Activated CD8-positive, alpha-beta memory T cell treated with anti-CD3 and anti-CD28 coated beads, Interleukin-2, amount 10 ng/mL, durations not matched to agents 7 days and 5 days (primary cell): ENCODE data around the gene TLE6. TPM values are rescaled to one million over a fixed set of nuclear protein-coding genes. Genes with fewer than 3 reads are reported as not detected.
A peak's percentile ranks its signal among the peaks of the same experiment; 100 is the strongest.
"Not testable (repeated sequence)": the region's sequence is repeated elsewhere in the genome, so short reads cannot be mapped to it uniquely, and the experiment has no call there.

Source experiments
- ATAC-seq: fragments of 150-1000 bp; cut with Tn5 transposase; one replicate; pipeline ENCODE4 v1.10.0; 2021; ENCODE audit warnings: moderate library complexity
- CTCF ChIA-PET: fragments of 350-600 bp; sonication (Branson Sonifier 250); formaldehyde crosslinking; loops from one replicate; lab custom pipeline; 2021; ENCODE audit warnings: antibody characterized with exemption; lab: Charles Lee
- DNase-seq: peaks from one replicate; pipeline ENCODE4 v3.0.0-alpha.2; 2020
- H3K27ac Mint-ChIP-seq: one replicate; pipeline ENCODE4 v1.8.0; 2021; ENCODE audit warnings: mild to moderate bottlenecking, mixed read lengths
- H3K27me3 Mint-ChIP-seq: one replicate; pipeline ENCODE4 v1.8.0; 2021; ENCODE audit warnings: mixed read lengths
- H3K36me3 Mint-ChIP-seq: one replicate; pipeline ENCODE4 v1.8.0; 2021; ENCODE audit warnings: mild to moderate bottlenecking, mixed read lengths
- H3K4me1 Mint-ChIP-seq: one replicate; pipeline ENCODE4 v1.8.0; 2021; ENCODE audit warnings: mixed read lengths
- H3K4me3 Mint-ChIP-seq: one replicate; pipeline ENCODE4 v1.8.0; 2021; ENCODE audit warnings: mild to moderate bottlenecking, moderate library complexity, mixed read lengths
- H3K9me3 Mint-ChIP-seq: one replicate; pipeline ENCODE4 v1.8.0; 2022; ENCODE audit warnings: low read depth, mixed read lengths
- total RNA-seq, 2 experiments: library from RNA; stranded (reverse); gene quantifications; one replicate each; pipeline ENCODE4 v1.2.3, GENCODE V29; 2021

TLE6 gene
- total RNA-seq: 1 to 10 TPM; 1.9 to 3.2 TPM

DNA sequence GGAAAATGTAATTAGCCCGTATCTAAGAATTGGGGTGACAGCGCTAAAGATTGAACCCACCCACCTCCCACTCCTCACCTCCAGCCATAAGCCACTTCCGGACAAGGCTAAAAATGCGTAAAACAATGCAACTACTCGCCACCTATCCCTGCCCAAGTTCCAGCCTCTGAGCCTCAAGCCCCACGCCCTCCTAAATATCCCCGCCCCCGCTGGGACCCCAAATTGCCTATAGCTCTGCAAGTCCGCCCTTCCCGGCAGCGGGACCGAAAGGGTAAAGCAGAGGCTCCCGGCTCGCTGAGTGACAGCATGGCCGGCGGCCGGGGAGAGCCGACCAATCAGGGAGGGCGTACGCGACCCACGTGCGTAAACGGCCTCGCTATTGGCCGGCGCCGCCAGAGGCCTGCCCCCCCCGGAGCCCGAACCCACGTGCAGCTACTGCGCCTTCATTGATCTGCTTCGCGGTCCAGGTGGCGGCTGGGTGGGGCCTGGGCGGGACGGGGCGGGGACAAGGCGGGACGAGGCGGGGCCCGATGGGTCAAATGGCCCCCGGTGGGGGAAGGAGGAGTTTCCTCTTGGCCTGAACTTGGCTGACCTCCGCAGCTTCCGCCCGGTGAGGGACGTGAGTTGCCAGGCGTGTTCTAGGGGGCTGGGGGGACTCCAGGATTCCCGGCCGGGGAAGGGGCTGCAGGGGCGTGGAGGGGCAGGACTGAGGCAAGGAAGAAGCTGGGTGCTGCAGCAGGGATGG lies at the start of gene TLE6:
Gene TLE6, plus strand, starts transcription at position 564 of the 745 bp plus-strand sequence. CDS start 670 bp downstream, outside the sequence.
- ATAC-seq (peak; percentile 100), DNase-seq (peak; percentile 98)
- H3K27ac Mint-ChIP-seq: peak within 1 kb of the TSS; percentile 87
- H3K9me3 Mint-ChIP-seq: no peaks in the 10 kb centered on the region
- no peaks in the 10 kb centered on the region for H3K36me3 Mint-ChIP-seq
- H3K4me1 Mint-ChIP-seq: peaks cover 22% of the 10 kb centered on the region
- CTCF ChIA-PET: interaction anchor here (0.9 to 5.2 kb wide), 10 partner anchors 11 to 496 kb away, joined by 3 to 27 read pairs (median 4); no protein-coding TSS in a partner anchor
- peak within 1 kb of the TSS; percentile 84 for H3K4me3 Mint-ChIP-seq
- peaks cover 15% of the 10 kb centered on the region for H3K27me3 Mint-ChIP-seq

DNA sequence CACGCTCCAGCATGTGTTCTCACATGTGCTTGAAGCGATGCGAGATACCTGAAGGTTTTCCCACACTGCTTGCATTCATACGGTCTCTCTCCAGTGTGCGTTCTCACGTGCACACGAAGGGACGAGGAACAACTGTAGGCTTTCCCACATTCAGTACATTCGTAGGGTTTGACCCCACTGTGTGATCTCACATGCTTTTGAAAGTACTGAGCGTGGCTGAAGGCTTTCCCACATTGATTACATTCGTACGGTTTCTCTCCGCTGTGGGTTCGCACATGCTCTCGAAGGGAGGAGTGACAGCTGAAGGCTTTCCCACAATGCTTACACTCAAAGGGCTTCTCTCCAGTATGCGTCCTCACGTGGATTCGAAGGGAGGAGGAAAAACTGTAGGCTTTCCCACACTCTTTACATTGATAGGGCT lies 43.9 kb upstream of the TLE6 start:
- Mint-ChIP-seq H3K4me3 (no peak overlapping the region), H3K27ac (no peak overlapping the region), H3K9me3 (peaks cover 34% of the 10 kb centered on the region), H3K27me3 (no peaks in the 10 kb centered on the region), H3K4me1 (no peaks in the 10 kb centered on the region), H3K36me3 (peaks cover 62% of the 10 kb centered on the region)
- DNase-seq (no peak), ATAC-seq (no peak)
- CTCF ChIA-PET: interaction anchor here (0.7 kb wide), 1 partner anchor 21 kb away, joined by 3 read pairs; no protein-coding TSS in a partner anchor

DNA sequence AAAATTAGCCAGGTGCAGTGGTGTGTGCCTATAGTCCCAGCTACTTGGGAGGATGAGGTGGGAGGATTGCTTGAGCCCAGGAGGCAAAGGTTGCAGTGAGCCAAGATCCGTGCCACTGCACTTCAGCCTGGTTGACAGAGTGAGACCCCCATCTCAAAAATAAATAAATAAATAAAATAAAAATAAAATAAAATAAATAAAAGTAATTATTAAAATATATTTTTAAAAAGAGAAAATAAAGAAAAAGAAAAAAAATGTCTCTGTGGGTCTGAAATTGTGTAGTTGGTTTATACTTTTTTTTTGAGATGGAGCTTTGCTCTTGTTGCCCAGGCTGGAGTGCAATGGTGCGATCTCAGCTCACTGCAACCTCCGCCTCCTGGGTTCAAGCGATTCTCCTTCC lies 41.5 kb upstream of the TLE6 start:
- Mint-ChIP-seq H3K9me3 (peaks cover 30% of the 10 kb centered on the region), H3K36me3 (peaks cover 65% of the 10 kb centered on the region)
- H3K4me1 Mint-ChIP-seq, H3K4me3 Mint-ChIP-seq, DNase-seq, H3K27ac Mint-ChIP-seq, CTCF ChIA-PET, ATAC-seq, H3K27me3 Mint-ChIP-seq: not testable (repeated sequence)

DNA sequence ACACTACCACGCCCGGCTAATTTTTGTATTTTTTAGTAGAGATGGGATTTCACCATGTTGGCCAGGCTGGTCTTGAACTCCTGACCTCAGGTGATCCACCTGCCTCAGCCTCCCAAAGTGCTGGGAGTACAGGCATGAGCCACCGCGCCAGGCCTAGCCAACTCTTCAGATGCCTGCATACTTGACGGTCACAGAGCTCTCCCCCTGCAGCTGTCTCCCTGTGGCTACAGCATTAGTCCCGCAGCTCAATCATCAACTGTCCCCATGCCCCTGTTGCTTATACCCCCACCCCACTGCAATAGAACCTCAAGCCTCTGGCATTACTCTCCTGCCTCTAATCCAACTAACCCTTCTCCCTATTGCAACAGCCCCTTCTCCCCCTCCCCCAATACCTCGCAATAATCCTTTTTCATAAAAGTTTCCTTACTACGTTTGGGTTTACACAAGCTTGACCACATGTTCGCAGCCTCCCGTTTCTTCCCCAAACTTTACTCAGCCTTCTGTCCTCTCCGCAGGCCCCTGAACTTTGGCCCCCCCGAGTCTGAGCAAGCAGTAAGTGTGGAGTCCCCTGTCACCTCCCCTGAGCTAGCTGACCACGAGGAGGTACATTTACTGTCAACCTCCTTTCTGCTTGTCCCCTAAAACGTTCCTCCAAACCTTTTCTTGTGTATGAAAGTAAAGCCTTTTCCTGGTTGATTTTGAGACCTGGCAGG lies 34.3 kb upstream of the TLE6 start:
- Mint-ChIP-seq H3K4me1 (peaks cover 26% of the 10 kb centered on the region), H3K27ac (no peak overlapping the region), H3K36me3 (peaks cover 22% of the 10 kb centered on the region), H3K27me3 (no peaks in the 10 kb centered on the region), H3K4me3 (peak overlapping the region; percentile 28), H3K9me3 (peaks cover under 1% of the 10 kb centered on the region)
- DNase-seq (no peak), ATAC-seq (no peak)
- CTCF ChIA-PET: interaction anchor here (1.2 to 1.5 kb wide), 2 partner anchors 7 to 56 kb away, joined by 4 read pairs; no protein-coding TSS in a partner anchor

DNA sequence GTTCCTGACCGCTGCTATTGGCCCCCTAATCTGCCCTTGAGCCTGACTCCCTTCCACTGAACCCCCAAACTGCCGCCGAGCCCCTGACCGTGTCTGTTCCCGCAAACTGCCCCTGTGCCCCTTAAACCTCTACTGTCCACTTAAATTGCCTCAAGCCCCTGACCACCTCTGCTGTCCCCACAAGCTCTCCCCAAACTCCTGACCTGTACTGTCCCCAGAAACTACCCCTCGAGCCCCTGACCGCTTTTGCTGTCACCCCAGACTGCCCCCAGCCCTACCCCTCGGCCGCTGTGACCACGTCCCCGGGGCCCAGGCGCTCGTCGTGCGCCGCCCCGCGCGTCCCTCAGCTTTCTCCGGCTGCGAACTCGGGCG lies 33.0 kb upstream of the TLE6 start:
- Mint-ChIP-seq H3K27me3 (no peaks in the 10 kb centered on the region), H3K27ac (peak overlapping the region; percentile 77), H3K4me3 (peak overlapping the region; percentile 94), H3K36me3 (peaks cover 18% of the 10 kb centered on the region), H3K4me1 (peaks cover 33% of the 10 kb centered on the region), H3K9me3 (no peaks in the 10 kb centered on the region)
- CTCF ChIA-PET: interaction anchor here (0.5 to 1.5 kb wide), 4 partner anchors 27 to 307 kb away, joined by 3 to 4 read pairs (median 3); no protein-coding TSS in a partner anchor
- DNase-seq: no peak
- ATAC-seq: no peak

DNA sequence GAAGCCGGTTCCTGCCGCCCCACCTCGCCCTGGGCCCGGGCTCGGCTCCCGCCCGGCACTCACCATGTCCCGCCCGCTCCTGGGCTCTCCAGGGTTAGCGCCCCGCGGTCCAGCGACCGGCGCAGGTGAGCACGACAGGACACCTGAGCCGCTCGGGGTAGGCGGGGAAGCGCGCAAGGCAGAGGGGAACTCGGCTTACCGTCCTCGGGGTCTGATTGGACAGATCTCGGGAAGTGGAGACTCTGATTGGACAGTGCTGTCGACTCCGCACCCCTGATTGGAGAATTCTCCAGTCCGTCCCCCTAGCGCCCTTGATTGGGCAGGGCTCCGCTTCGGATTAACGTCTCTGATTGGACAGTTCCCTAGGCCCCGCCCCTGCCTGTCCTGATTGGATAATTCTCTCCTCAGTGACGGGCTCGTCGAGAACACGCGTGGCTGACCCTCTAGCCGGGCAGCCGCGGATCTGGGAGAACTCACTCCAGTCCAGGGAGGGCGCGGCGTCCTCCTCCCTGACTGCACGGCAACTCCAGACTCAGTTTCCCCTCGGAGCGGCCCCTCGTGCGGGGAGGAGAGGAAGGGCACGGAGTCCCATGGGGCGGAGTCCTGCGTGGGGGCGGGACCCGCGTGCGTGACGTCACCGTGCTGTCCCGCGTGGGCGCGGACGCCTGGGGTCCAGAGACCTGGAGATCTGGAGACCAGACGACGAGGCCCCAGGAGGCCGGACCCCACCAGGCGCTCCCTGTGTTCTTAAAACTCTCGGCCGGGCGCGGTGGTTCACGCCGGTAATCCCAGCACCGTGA lies 32.4 kb upstream of the TLE6 start, which contains the start of gene ZNF77:
Gene ZNF77, minus strand, starts transcription at position 197 of the 800 bp plus-strand sequence. Its CDS starts 131 bp downstream, at position 66.
- H3K27ac Mint-ChIP-seq: peak within 1 kb of the TSS; percentile 98
- no peaks in the 10 kb centered on the region for H3K9me3 Mint-ChIP-seq
- ATAC-seq: peak; percentile 99
- peak; percentile 99 for DNase-seq
- peaks cover 39% of the 10 kb centered on the region for H3K4me1 Mint-ChIP-seq
- H3K27me3 Mint-ChIP-seq: no peaks in the 10 kb centered on the region
- peaks cover 15% of the 10 kb centered on the region for H3K36me3 Mint-ChIP-seq
- H3K4me3 Mint-ChIP-seq: peak within 1 kb of the TSS; percentile 94
- CTCF ChIA-PET: interaction anchor here (0.6 to 1.5 kb wide), 4 partner anchors 58 to 308 kb away, joined by 3 to 4 read pairs (median 4); no protein-coding TSS in a partner anchor

DNA sequence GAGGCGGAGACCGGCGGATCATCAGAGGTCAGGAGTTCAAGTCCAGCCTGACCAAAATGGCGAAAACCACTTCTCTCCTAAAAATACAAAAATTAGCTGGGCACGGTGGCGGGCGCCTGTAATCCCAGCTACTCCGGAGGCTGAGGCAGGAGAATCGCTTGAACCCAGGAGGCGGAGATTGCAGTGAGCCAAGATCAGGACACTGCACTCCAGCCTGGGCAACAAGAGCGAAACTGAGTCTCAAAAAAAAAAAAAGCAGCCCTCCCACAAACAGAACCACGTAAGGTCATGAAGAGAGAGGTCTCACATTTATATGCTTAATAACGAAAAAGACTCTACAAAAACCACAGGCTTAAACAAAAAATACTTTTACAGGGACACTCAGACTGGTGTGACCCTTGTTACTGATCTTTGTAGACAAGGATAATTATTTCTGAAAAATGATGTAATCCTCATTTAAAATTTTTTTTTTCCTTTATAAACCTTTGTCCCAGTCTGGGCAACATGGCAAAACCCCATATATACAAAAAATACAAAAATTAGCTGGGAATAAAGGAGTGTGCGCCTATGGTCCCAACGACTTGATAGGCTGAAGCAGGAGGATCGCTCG lies 31.7 kb upstream of the TLE6 start:
- Mint-ChIP-seq H3K27me3 (no peaks in the 10 kb centered on the region), H3K36me3 (peaks cover 15% of the 10 kb centered on the region), H3K9me3 (no peaks in the 10 kb centered on the region), H3K4me3 (peak overlapping the region; percentile 94), H3K27ac (peak overlapping the region; percentile 98), H3K4me1 (peaks cover 42% of the 10 kb centered on the region)
- CTCF ChIA-PET: interaction anchor here (0.9 to 1.2 kb wide), 2 partner anchors 58 to 158 kb away, joined by 4 read pairs; no protein-coding TSS in a partner anchor
- ATAC-seq: no peak
- no peak for DNase-seq

DNA sequence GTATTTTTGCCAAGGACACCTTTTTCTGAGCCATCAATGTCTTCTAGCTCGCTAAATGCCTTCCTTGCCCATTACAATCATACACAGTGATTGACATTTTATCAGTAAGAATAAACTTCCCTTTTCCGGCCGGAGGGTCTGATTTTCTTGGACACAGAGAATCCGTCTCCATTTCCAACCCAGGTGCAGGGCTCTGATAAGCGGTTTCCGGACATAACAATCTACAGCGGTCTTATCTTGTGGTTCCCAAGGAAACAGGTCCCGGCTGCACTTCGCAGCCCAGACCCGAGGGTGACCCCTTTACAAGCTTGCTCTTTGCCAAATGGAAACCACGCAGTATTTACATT lies 27.5 kb upstream of the TLE6 start:
- CTCF ChIA-PET: interaction anchor here (0.7 to 6.2 kb wide), 38 partner anchors 8 to 1317 kb away, joined by 3 to 83 read pairs (median 5); partner anchors contain the start of genes GNA11, SGTA, TLE6 and ZNF554

DNA sequence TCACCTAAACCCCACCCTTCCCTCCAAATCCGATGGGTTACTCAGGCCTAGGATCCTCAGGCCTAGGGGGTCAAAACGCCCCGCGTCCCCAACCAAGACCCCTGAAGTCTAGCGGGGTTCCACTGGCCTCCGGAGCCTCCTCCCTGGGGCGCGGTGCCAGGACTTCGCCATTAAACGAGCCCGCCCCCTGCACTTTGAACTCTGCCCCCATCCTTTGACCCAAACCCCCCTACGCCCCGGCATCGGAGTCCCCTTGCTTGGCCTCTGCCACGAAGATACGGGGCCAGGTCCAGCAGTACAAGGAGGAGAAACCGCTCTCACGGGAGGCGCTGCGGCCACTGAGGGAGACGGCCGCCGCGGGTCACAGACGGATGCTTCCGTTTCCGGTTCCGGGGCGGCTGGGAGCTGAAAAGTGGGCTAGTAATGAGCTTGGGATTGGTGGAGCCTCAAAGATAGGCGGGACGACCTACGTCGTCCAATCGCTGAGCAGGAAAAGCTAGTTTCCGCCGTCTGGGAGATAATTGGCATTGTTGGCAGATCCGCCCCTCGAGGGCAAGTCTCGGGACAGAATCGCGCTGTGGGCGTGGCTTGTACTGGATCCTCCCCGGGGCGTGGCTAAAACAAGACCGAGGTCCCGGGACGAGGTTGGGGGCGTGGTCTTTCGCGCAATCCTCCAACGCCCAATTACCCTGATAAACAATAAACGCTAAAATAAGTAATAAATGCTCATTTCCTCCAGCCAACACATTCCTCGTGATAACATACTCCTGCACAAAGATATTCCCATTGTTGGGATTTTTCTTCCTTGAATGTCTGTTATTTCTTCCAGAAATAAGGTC lies 26.9 kb upstream of the TLE6 start:
- CTCF ChIA-PET: interaction anchor here (0.6 to 6.2 kb wide), 54 partner anchors 8 to 1316 kb away, joined by 3 to 83 read pairs (median 4); partner anchors contain the start of genes GNA11, MRPL54, SGTA and SLC39A3
- H3K4me3 Mint-ChIP-seq: peak overlapping the region; percentile 94
- peak overlapping the region; percentile 97 for H3K27ac Mint-ChIP-seq
- no peaks in the 10 kb centered on the region for H3K9me3 Mint-ChIP-seq
- DNase-seq (peak; percentile 100), ATAC-seq (peak; percentile 98)
- peaks cover 12% of the 10 kb centered on the region for H3K36me3 Mint-ChIP-seq
- peaks cover 38% of the 10 kb centered on the region for H3K4me1 Mint-ChIP-seq
- H3K27me3 Mint-ChIP-seq: no peaks in the 10 kb centered on the region

More for the DNA sequence above, 27.5 kb upstream of the TLE6 start:
- Mint-ChIP-seq H3K9me3 (no peaks in the 10 kb centered on the region), H3K36me3 (peaks cover 12% of the 10 kb centered on the region), H3K4me3 (peak overlapping the region; percentile 94), H3K4me1 (peaks cover 43% of the 10 kb centered on the region), H3K27me3 (no peaks in the 10 kb centered on the region), H3K27ac (peak overlapping the region; percentile 97)
- no peak for DNase-seq
- no peak for ATAC-seq

DNA sequence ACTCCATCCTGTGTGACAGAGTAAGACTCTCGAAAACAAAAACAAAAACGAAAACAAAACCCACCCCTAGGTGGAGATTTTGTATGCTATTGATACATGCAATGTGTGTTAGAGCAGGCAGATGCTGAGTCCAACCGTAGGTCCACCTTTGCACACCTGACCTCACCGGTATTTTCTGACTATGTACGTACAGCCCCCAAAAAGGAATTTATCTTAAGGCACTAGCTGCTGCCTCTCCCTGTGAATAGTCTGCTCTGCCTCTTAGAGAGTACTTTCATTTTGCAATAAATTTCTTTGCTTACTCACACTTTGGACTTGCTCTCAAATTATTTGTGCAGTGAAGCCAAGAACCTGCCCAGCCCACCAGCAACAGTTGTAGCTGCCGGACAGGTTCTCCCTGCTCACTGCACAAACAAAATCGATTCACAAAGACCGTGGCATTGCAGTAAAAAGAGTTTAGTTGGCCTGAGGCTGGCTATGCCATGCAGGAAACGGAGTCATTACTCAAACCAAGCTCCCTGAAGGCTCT lies 24.3 kb upstream of the TLE6 start:
- H3K9me3 Mint-ChIP-seq: no peaks in the 10 kb centered on the region
- DNase-seq (no peak), ATAC-seq (no peak)
- CTCF ChIA-PET: interaction anchor here (0.6 to 6.2 kb wide), 9 partner anchors 9 to 338 kb away, joined by 4 to 83 read pairs (median 8); partner anchors contain the start of gene TLE6
- H3K36me3 Mint-ChIP-seq: peaks cover 4% of the 10 kb centered on the region
- no peak overlapping the region for H3K4me3 Mint-ChIP-seq
- H3K4me1 Mint-ChIP-seq: peaks cover 29% of the 10 kb centered on the region
- H3K27ac Mint-ChIP-seq: peak overlapping the region; percentile 34
- H3K27me3 Mint-ChIP-seq: peaks cover 3% of the 10 kb centered on the region

DNA sequence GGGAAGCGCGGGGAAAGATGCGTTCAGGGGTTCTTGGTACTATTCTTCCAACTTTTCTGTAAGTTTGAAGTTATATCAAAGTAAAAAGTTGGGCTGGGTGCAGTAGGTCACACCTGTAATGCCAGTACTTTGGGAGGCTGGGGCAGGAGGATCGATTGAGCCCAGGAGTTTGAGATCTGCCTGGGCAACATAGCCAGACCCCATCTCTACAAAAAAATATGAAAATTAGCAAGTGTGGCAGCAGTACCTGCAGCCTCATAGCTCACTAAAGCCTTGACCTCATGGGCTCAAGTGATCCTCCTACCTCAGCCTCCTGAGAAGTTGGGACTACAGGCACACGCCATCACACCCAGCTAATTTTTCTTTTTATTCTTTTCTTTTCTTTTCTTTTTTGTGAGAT lies 20.2 kb upstream of the TLE6 start:
- CTCF ChIA-PET: interaction anchor here (1.2 to 4.1 kb wide), 7 partner anchors 20 to 207 kb away, joined by 3 to 34 read pairs (median 4); partner anchors contain the start of gene TLE6
- ATAC-seq: no peak
- no peaks in the 10 kb centered on the region for H3K36me3 Mint-ChIP-seq
- no peak for DNase-seq
- H3K4me1 Mint-ChIP-seq: peaks cover 8% of the 10 kb centered on the region
- H3K27ac Mint-ChIP-seq: no peak overlapping the region
- H3K27me3 Mint-ChIP-seq: peaks cover 3% of the 10 kb centered on the region
- no peaks in the 10 kb centered on the region for H3K9me3 Mint-ChIP-seq
- no peak overlapping the region for H3K4me3 Mint-ChIP-seq
